BJ (cell line): Measurements from ENCODE around the gene CARHSP1. TPM values are rescaled to one million over a fixed set of nuclear protein-coding genes. Genes with fewer than 3 reads are reported as not detected.
A peak's percentile ranks its signal among the peaks of the same experiment; 100 is the strongest.

Source experiments
- CTCF ChIA-PET: fragments of 350-600 bp; formaldehyde crosslinking; extraction: SDS; loops from one replicate; lab custom pipeline; 2021; ENCODE audit warnings: antibody characterized with exemption, inconsistent platforms; lab: Yijun Ruan, JAX
- POLR2A ChIA-PET: fragments of 300-600 bp; sonication (Branson Sonifier 250); formaldehyde crosslinking; extraction: SDS; loops from one replicate; lab custom pipeline; 2021; ENCODE audit warnings: antibody characterized with exemption; lab: Charles Lee
- DNase-seq: peaks from one replicate; pipeline ENCODE4 v3.0.0-alpha.2; 2011; ENCODE audit warnings: low read depth
- H3K27me3 ChIP-seq: 2 replicates; pipeline ENCODE4 v1.6.0; 2011; ENCODE audit warnings: low read length; ENCODE audit not compliant: control insufficient read depth, insufficient read depth
- H3K36me3 ChIP-seq: 2 replicates; pipeline ENCODE4 v1.5.1; 2011; ENCODE audit warnings: low read length; ENCODE audit not compliant: control insufficient read depth, insufficient read depth
- H3K4me3 ChIP-seq: 2 replicates; pipeline ENCODE4 v1.5.1; 2011; ENCODE audit warnings: low read depth, mild to moderate bottlenecking, control low read depth, low read length
- CTCF ChIP-seq: IDR thresholded peaks from 2 replicates; pipeline ENCODE4 v1.5.1; 2011; ENCODE audit warnings: low read depth, mild to moderate bottlenecking, control low read depth, inconsistent platforms, low read length, moderate library complexity; ENCODE audit not compliant: insufficient read depth
- polyA plus RNA-seq: library from polyadenylated mRNA; depleted of rRNA; stranded (reverse); fragments of >200 nt; gene quantifications from 2 replicates; pipeline ENCODE4 v1.2.3, GENCODE V29; 2011

The CARHSP1 gene
- polyA plus RNA-seq, 1 experiment = 119 TPM

- no peaks in the 10 kb centered on the region for H3K27me3 ChIP-seq
- no peak for DNase-seq
- no peak overlapping the region for H3K4me3 ChIP-seq
- CTCF ChIA-PET = interaction anchor here (1.0 to 5.1 kb wide), 2 partner anchors 13 to 27 kb away, joined by 3 to 20 read pairs; partner anchors contain the start of gene LITAFD
- POLR2A ChIA-PET = no interaction called here
- peaks cover 36% of the 10 kb centered on the region for H3K36me3 ChIP-seq
- TF ChIP-seq CTCF = no peak
Observed at GRCh38 chr16:8853611-8854010, 15.2 kb downstream of the CARHSP1 start.

GRCh38 chr16:8853150-8853549 is 15.7 kb downstream of the CARHSP1 start:
- POLR2A ChIA-PET = no interaction called here
- Histone ChIP-seq H3K4me3 (no peak overlapping the region), H3K36me3 (peaks cover 35% of the 10 kb centered on the region), H3K27me3 (no peaks in the 10 kb centered on the region)
- CTCF ChIA-PET = interaction anchor here (1.0 to 5.1 kb wide), 2 partner anchors 12 to 28 kb away, joined by 3 to 20 read pairs; partner anchors contain the start of gene LITAFD
- no peak for DNase-seq
- no peak for TF ChIP-seq CTCF

GRCh38 chr16:8852534-8852933 is 16.3 kb downstream of the CARHSP1 start:
- Histone ChIP-seq H3K36me3 (peaks cover 34% of the 10 kb centered on the region), H3K4me3 (no peak overlapping the region), H3K27me3 (no peaks in the 10 kb centered on the region)
- DNase-seq = no peak
- ChIA-PET CTCF (interaction anchor here (0.6 to 5.1 kb wide), 2 partner anchors 28 to 49 kb away, joined by 3 to 20 read pairs; partner anchors contain the start of gene LITAFD), POLR2A (no interaction called here)
- TF ChIP-seq CTCF = no peak

GRCh38 chr16:8851761-8852403 is 16.9 kb downstream of the CARHSP1 start:
- no peak for TF ChIP-seq CTCF
- Histone ChIP-seq H3K4me3 (no peak overlapping the region), H3K36me3 (peaks cover 33% of the 10 kb centered on the region), H3K27me3 (no peaks in the 10 kb centered on the region)
- CTCF ChIA-PET = interaction anchor here (0.6 to 5.1 kb wide), 4 partner anchors 8 to 157 kb away, joined by 3 to 20 read pairs (median 4); partner anchors contain the start of gene LITAFD
- no peak for DNase-seq
- POLR2A ChIA-PET = interaction anchor here (0.6 kb wide), 1 partner anchor 61 kb away, joined by 6 read pairs; no protein-coding TSS in a partner anchor

- ChIA-PET CTCF (interaction anchor here (0.8 to 5.1 kb wide), 5 partner anchors 10 to 159 kb away, joined by 3 to 20 read pairs (median 4); partner anchors contain the start of gene LITAFD), POLR2A (no interaction called here)
- peak; percentile 31 for DNase-seq
- Histone ChIP-seq H3K4me3 (no peak overlapping the region), H3K36me3 (peaks cover 33% of the 10 kb centered on the region), H3K27me3 (no peaks in the 10 kb centered on the region)
- no peak for TF ChIP-seq CTCF
Observed at GRCh38 chr16:8850279-8850885, 18.4 kb downstream of the CARHSP1 start.
